Inflammatory macrophage treated with lipopolysaccharide for 1 hour (primary cell): Measurements from ENCODE around the gene MAD1L1.
"Not testable (repeated sequence)": the region's sequence is repeated elsewhere in the genome, so short reads cannot be mapped to it uniquely, and the experiment has no call there.

Experiments used
- DNase-seq, 2 donors: peaks; one replicate each; pipeline ENCODE4 v3.0.0-alpha.2; 2020 to 2022

The MAD1L1 gene

GRCh38 chr7:1818575-1819258, 414.0 kb downstream of the MAD1L1 start:
- DNase-seq = no peak

- DNase-seq = no peak
Measured at GRCh38 chr7:1817061-1817712, 415.6 kb downstream of the MAD1L1 start.

- not testable (repeated sequence) for DNase-seq
Measured at GRCh38 chr7:1816451-1816850, 416.3 kb downstream of the MAD1L1 start.

GRCh38 chr7:1815551-1816281, 417.0 kb downstream of the MAD1L1 start:
- DNase-seq = not testable (repeated sequence)

- no peak for DNase-seq
Measured at GRCh38 chr7:1815051-1815481, 417.7 kb downstream of the MAD1L1 start.

GRCh38 chr7:1814089-1814811, 418.5 kb downstream of the MAD1L1 start:
- no peak for DNase-seq

- no peak for DNase-seq
Measured at GRCh38 chr7:1813394-1814088, 419.2 kb downstream of the MAD1L1 start.

GRCh38 chr7:1812509-1813393, 420.0 kb downstream of the MAD1L1 start:
- no peak for DNase-seq

- DNase-seq = no peak
Measured at GRCh38 chr7:1811850-1812508, 420.8 kb downstream of the MAD1L1 start.

- DNase-seq = peak; percentile 4 to 18
Measured at GRCh38 chr7:1810961-1811849, 421.5 kb downstream of the MAD1L1 start.

- no peak for DNase-seq
Measured at GRCh38 chr7:1810521-1810920, 422.2 kb downstream of the MAD1L1 start.

GRCh38 chr7:1809601-1810258, 423.0 kb downstream of the MAD1L1 start:
- no peak for DNase-seq

- DNase-seq = no peak
Measured at GRCh38 chr7:1809070-1809469, 423.7 kb downstream of the MAD1L1 start.

GRCh38 chr7:1807821-1808600, 424.7 kb downstream of the MAD1L1 start:
- DNase-seq = no peak

GRCh38 chr7:1806354-1806753, 426.4 kb downstream of the MAD1L1 start:
- no peak for DNase-seq

GRCh38 chr7:1804310-1804709, 428.4 kb downstream of the MAD1L1 start:
- no peak for DNase-seq

- no peak for DNase-seq
Measured at GRCh38 chr7:1802899-1803298, 429.8 kb downstream of the MAD1L1 start.

- no peak for DNase-seq
Measured at GRCh38 chr7:1800902-1801301, 431.8 kb downstream of the MAD1L1 start.
